Cardiac fibroblast (primary cell): Measurements from ENCODE around the gene SORT1.

Experiments
- DNase-seq, 2 donors: peaks; one replicate each; pipeline versions ENCODE4 v3.0.0 to v3.0.0-alpha.2; 2010; ENCODE audit warnings: low read depth in 2 of 2
- H3K4me3 ChIP-seq, 2 donors: replicated peaks in 1 of 2; 1 replicate in 1 of 2; 2 replicates in 1 of 2; pipeline ENCODE4 v1.5.1; 2011; ENCODE audit warnings: low read depth in 2 of 2, low read length in 2 of 2, mild to moderate bottlenecking in 2 of 2, moderate library complexity in 1 of 2
- TF ChIP-seq, protein P1 (sequence below): IDR thresholded peaks from one replicate; pipeline ENCODE4 v1.5.1; 2011; ENCODE audit warnings: low read depth, mild to moderate bottlenecking, low read length, inconsistent platforms

The SORT1 gene

DNA sequence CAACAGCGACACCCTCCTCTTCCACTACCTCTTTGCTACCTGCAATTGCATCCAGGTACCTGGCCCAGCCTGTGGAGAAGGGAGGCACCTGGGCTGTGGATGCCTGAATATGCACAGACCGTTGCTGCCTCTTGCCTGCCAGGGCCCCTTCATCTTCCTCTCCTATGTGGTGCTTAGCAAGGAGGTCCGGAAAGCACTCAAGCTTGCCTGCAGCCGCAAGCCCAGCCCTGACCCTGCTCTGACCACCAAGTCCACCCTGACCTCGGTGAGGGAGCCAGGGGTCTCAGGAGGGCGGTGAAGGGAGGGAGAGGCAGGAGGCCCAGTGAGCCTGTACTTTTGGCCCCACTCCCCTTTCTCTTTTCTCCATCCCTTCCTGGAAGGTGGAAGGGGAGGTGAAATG lies 126.3 kb downstream of the SORT1 start:
- DNase-seq: no peak
- TF ChIP-seq, protein P1, sequence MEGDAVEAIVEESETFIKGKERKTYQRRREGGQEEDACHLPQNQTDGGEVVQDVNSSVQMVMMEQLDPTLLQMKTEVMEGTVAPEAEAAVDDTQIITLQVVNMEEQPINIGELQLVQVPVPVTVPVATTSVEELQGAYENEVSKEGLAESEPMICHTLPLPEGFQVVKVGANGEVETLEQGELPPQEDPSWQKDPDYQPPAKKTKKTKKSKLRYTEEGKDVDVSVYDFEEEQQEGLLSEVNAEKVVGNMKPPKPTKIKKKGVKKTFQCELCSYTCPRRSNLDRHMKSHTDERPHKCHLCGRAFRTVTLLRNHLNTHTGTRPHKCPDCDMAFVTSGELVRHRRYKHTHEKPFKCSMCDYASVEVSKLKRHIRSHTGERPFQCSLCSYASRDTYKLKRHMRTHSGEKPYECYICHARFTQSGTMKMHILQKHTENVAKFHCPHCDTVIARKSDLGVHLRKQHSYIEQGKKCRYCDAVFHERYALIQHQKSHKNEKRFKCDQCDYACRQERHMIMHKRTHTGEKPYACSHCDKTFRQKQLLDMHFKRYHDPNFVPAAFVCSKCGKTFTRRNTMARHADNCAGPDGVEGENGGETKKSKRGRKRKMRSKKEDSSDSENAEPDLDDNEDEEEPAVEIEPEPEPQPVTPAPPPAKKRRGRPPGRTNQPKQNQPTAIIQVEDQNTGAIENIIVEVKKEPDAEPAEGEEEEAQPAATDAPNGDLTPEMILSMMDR: no peak
- H3K4me3 ChIP-seq: no peak overlapping the region

DNA sequence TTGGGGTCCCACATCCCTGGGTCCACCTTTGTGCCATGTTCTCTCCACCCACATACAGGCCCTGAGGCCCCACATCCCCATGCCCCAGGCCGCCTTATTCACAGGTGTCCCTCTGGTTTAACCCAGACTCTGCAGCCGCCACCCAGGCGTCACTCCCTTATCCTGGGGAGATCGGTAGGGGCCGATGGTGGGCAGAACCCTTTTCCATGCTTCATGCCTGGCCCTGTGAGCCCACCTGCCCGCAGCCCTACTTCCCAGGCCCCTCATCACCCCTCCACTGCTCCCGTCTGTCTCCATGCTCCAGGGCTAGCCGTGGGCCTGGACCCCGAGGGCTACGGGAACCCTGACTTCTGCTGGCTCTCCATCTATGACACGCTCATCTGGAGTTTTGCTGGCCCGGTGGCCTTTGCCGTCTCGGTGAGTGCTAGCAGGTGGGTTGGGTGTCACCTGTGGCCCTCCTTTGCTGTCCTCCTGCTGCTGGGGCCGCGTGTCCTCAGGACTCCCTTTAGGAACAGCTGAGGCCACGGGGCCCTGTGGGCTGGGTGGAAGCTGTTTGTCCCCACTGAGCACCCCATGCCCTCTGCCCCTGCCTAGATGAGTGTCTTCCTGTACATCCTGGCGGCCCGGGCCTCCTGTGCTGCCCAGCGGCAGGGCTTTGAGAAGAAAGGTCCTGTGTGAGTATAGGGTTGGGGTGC lies 126.9 kb downstream of the SORT1 start:
- no peak overlapping the region for H3K4me3 ChIP-seq
- TF ChIP-seq, protein P1: no peak
- no peak for DNase-seq

DNA sequence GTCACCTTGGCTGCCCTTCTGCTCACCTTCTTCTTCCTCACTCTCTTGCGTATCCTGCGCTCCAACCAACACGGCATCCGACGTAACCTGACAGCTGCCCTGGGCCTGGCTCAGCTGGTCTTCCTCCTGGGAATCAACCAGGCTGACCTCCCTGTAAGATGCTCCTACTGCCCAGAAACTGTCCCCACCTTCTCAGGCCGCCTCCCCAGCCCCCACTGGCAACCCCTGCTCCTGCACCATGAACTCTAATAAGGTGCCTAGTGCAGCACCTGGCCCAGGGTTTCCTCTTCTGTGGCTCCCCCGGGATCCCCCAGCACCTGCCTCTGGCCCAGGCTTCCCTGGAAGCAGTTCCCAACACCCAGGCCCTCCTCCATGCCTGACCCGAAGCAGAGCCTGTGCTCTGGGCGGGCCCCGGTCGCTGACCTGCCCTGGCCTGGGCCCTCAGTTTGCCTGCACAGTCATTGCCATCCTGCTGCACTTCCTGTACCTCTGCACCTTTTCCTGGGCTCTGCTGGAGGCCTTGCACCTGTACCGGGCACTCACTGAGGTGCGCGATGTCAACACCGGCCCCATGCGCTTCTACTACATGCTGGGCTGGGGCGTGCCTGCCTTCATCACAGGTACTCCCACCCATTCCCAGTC lies 127.6 kb downstream of the SORT1 start:
- no peak for DNase-seq
- H3K4me3 ChIP-seq: no peak overlapping the region
- TF ChIP-seq, protein P1: no peak

DNA sequence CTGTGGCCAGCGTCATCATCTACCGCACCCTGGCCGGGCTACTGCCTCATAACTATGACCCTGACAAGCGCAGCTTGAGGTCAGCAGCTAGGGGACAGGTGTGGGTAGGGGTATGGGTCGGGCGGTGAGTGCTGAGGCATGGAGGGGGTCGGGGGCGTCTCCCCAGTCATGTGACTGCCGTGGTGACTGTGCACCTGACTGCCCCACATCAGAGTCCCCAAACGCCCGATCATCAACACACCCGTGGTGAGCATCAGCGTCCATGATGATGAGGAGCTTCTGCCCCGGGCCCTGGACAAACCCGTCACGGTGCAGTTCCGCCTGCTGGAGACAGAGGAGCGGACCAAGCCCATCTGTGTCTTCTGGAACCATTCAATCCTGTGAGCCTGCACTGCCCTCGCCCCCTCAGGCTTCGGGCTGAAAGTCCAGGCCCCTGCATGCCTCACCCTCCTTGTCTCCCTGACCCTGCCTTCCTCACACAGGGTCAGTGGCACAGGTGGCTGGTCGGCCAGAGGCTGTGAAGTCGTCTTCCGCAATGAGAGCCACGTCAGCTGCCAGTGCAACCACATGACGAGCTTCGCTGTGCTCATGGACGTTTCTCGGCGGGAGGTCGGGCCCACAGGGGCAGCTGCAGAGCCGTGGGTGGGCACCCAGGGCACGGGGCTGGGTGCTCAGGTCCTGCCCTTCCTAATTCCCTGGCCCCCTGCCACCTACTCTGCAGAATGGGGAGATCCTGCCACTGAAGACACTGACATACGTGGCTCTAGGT lies 128.3 kb downstream of the SORT1 start:
- TF ChIP-seq, protein P1: no peak
- DNase-seq: no peak
- H3K4me3 ChIP-seq: no peak overlapping the region

DNA sequence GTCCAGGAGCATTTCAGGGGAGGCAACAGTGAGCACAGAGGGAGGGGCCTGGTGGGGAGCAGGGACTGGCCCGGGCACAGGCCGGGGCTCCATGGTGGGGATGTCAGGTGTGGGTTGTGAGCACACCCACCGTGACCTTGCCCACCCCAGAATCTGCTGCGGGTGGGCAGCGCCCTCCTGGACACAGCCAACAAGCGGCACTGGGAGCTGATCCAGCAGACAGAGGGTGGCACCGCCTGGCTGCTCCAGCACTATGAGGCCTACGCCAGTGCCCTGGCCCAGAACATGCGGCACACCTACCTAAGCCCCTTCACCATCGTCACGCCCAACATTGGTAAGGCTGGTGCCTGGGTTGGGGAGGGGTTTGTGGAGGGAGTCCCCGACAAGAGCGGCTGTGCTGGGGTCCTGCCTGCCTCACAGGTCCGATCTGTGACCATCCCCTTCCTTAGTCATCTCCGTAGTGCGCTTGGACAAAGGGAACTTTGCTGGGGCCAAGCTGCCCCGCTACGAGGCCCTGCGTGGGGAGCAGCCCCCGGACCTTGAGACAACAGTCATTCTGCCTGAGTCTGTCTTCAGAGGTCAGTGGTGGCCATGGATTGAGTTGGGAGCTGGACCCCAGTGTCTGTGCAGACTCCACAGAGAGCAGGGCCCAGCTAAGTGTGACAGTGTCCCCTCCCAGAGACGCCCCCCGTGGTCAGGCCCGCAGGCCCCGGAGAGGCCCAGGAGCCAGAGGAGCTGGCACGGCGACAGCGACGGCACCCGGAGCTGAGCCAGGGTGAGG lies 129.1 kb downstream of the SORT1 start:
- H3K4me3 ChIP-seq: no peak overlapping the region
- TF ChIP-seq, protein P1: no peak
- no peak for DNase-seq

DNA sequence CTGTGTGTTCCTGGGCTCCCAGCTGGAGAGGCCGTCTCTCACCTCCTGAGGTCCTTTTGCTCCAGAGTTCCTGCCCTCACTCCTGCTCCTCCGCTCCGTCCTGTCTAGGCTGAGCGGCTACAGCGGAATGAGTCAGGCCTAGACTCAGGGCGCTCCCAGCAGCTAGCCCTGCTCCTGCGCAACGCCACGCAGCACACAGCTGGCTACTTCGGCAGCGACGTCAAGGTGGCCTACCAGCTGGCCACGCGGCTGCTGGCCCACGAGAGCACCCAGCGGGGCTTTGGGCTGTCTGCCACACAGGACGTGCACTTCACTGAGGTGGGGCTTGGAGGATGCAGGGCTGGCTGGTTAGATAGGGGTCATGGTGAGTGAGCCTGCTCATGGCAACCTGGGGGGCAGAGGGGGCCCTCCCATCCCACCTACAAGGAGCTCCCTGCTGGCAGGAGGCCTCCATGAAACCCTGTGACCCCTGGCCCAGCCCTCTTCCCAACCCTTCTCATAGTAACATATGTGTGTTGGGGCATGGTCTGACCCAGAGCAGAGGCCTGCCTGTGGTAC lies 129.9 kb downstream of the SORT1 start:
- TF ChIP-seq, protein P1: no peak
- H3K4me3 ChIP-seq: no peak overlapping the region
- DNase-seq: no peak
